Skeletal muscle satellite cell (primary cell): Measurements from ENCODE around the gene GAPT.
"Not testable (repeated sequence)": the region's sequence is repeated elsewhere in the genome, so short reads cannot be mapped to it uniquely, and the experiment has no call there.

Source experiments
- H3K27me3 ChIP-seq: 2 replicates; pipeline ENCODE4 v1.7.0; 2013; ENCODE audit warnings: low read length; ENCODE audit not compliant: control insufficient read depth, insufficient read depth
- H3K36me3 ChIP-seq: 2 replicates; pipeline ENCODE4 v1.7.0; 2013; ENCODE audit warnings: mild to moderate bottlenecking, control low read depth, low read length; ENCODE audit not compliant: insufficient read depth
- H3K4me1 ChIP-seq: 2 replicates; pipeline ENCODE4 v1.7.0; 2013; ENCODE audit warnings: low read length; ENCODE audit not compliant: control insufficient read depth, insufficient read depth
- H3K4me2 ChIP-seq: 2 replicates; pipeline ENCODE4 v1.7.0; 2013; ENCODE audit warnings: mild to moderate bottlenecking, low read length
- H3K4me3 ChIP-seq: 2 replicates; pipeline ENCODE4 v1.7.0; 2013; ENCODE audit warnings: low read length
- H3K9ac ChIP-seq: 2 replicates; pipeline ENCODE4 v1.7.0; 2013; ENCODE audit warnings: mild to moderate bottlenecking, low read depth, low read length, moderate library complexity
- H3K9me3 ChIP-seq: replicated peaks from 2 replicates; pipeline ENCODE4 v1.7.0; 2013; ENCODE audit warnings: mild to moderate bottlenecking, control low read depth, low read length

The GAPT gene

DNA sequence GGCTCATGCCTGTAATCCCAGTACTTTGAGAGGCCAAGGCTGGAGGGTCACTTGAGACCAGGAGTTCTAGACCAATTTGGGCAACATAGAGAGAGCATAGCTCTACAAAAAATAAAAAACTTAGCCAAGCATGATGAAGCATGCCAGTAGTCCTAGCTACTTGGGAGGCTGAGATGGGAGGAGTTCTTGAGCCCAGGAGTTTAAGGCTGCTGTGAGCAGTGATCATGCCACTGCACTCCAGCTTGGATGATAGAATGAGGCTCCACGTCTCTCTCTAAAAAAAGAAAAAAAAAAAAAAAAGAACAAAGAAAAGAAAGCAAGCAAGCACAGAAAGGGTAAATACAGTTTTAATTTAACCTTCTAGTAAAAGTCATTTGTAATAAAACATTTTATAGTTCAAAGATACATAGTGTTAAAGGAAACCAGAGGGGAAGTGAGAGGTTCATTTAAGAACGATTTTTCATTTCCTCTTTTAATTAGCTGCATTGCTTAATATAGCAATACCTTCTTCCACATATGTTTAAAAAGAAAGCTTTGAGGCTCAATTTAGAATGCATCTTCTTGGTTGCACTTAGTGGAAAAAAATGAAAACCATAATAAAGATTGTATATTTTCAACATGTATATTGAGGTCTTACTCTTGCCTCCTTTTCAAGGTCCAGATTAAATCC, 14.9 kb downstream of the GAPT start:
- Histone ChIP-seq H3K9me3 (no peaks in the 10 kb centered on the region), H3K27me3 (peaks cover 29% of the 10 kb centered on the region), H3K4me1 (no peaks in the 10 kb centered on the region), H3K9ac (no peak overlapping the region), H3K4me3 (no peak overlapping the region), H3K36me3 (no peaks in the 10 kb centered on the region), H3K4me2 (no peak overlapping the region)

- Histone ChIP-seq H3K4me2 (no peak overlapping the region), H3K9ac (no peak overlapping the region), H3K4me3 (no peak overlapping the region), H3K4me1 (no peaks in the 10 kb centered on the region), H3K27me3 (peaks cover 29% of the 10 kb centered on the region), H3K36me3 (no peaks in the 10 kb centered on the region), H3K9me3 (no peaks in the 10 kb centered on the region)
Measured at GRCh38 chr5:58507715-58508114, 16.5 kb downstream of the GAPT start.

- Histone ChIP-seq H3K9me3 (no peaks in the 10 kb centered on the region), H3K4me3 (no peak overlapping the region)
Measured at GRCh38 chr5:58517198-58517597, 26.0 kb downstream of the GAPT start.

DNA sequence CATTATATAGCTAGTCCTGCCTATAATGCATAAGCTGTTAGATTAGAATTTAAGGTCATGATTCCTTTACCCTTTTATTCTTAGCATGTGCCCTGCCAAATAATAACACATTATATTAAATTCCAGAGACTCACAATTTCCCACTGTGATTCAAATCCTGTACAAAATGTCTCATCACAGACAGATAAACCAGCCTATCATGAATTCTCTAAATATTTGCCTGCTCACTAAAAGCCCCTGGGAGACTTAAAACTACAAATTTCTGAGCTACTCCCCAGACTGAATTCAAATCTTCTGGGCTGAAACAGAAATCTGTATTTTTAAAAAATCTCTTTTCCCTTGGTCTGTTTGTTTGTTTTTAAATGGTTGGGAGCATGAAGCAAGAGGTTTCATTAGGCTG, 32.7 kb downstream of the GAPT start:
- Histone ChIP-seq H3K4me1 (no peaks in the 10 kb centered on the region), H3K27me3 (no peaks in the 10 kb centered on the region), H3K36me3 (no peaks in the 10 kb centered on the region), H3K9me3 (no peaks in the 10 kb centered on the region), H3K4me3 (no peak overlapping the region), H3K9ac (no peak overlapping the region), H3K4me2 (no peak overlapping the region)

More at GRCh38 chr5:58517198-58517597, 26.0 kb downstream of the GAPT start:
- no peaks in the 10 kb centered on the region for H3K4me1 ChIP-seq
- no peaks in the 10 kb centered on the region for H3K36me3 ChIP-seq
- H3K4me2 ChIP-seq = no peak overlapping the region
- H3K9ac ChIP-seq = no peak overlapping the region
- no peaks in the 10 kb centered on the region for H3K27me3 ChIP-seq

DNA sequence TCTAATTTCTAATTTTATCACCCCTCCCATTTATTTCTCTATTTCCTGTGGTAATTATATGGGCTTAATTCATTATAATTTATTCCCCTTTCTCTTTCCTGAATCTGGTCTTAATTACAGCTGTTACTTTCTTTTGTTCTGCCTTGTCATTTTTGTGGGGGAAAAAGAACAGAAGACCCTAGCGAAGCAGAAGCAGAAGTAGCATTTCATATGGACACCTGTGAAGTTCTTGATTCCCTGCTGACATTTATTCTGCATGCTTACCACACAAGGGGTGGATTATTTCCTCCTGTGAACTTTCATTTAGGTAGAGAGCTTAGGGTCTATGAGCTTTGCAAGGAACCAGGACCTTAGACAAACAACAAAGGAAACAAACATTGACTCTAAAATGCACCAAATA, 33.3 kb downstream of the GAPT start:
- no peak overlapping the region for H3K4me2 ChIP-seq
- no peaks in the 10 kb centered on the region for H3K27me3 ChIP-seq
- H3K36me3 ChIP-seq = no peaks in the 10 kb centered on the region
- H3K9ac ChIP-seq = no peak overlapping the region
- no peaks in the 10 kb centered on the region for H3K9me3 ChIP-seq
- H3K4me1 ChIP-seq = no peaks in the 10 kb centered on the region
- H3K4me3 ChIP-seq = no peak overlapping the region

GRCh38 chr5:58530942-58531490, 39.8 kb downstream of the GAPT start:
- peaks cover 5% of the 10 kb centered on the region for H3K27me3 ChIP-seq

DNA sequence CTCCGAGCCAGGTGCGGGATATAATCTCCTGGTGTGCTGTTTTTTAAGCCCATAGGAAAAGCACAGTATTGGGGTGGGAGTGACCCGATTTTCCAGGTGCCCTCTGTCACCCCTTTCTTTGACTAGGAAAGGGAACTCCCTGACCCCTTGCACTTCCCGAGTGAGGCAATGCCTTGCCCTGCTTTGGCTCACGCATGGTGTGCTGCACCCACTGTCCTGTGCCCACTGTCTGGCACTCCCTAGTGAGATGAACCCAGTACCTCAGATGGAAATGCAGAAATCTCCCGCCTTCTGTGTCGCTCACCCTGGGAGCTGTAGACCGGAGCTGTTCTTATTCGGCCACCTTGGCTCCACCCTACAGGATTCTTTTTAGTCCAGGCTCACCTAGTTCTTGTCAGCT, 50.7 kb downstream of the GAPT start:
- not testable (repeated sequence) for H3K9ac ChIP-seq, H3K9me3 ChIP-seq, H3K36me3 ChIP-seq, H3K4me2 ChIP-seq, H3K27me3 ChIP-seq, H3K4me3 ChIP-seq, H3K4me1 ChIP-seq

More at GRCh38 chr5:58530942-58531490, 39.8 kb downstream of the GAPT start:
- no peak overlapping the region for H3K4me2 ChIP-seq
- no peaks in the 10 kb centered on the region for H3K36me3 ChIP-seq
- no peaks in the 10 kb centered on the region for H3K4me1 ChIP-seq
- no peak overlapping the region for H3K9ac ChIP-seq
- no peaks in the 10 kb centered on the region for H3K9me3 ChIP-seq
- H3K4me3 ChIP-seq = no peak overlapping the region

DNA sequence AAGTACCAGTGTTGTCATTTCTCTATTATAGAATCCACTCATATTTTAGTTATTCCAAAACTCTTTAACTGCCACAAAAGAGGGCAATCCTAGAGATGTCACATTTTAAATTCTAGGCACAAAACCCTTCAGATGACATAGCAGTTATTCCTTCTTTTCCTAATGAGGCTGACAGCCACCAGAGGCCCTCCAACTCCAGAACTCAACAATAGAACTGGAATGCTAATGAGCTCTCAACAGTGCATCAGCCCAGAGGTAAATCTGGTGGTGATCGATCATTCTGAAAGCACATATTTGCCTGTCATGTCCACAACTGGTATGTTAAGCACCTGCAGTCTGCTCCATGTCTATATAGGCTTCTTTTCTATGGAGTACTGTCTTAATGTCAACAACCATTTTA, 51.5 kb downstream of the GAPT start:
- H3K27me3 ChIP-seq = peaks cover 2% of the 10 kb centered on the region
- no peaks in the 10 kb centered on the region for H3K9me3 ChIP-seq
- H3K4me1 ChIP-seq = no peaks in the 10 kb centered on the region
- no peaks in the 10 kb centered on the region for H3K36me3 ChIP-seq
- H3K4me3 ChIP-seq = no peak overlapping the region
- H3K4me2 ChIP-seq = no peak overlapping the region
- no peak overlapping the region for H3K9ac ChIP-seq

DNA sequence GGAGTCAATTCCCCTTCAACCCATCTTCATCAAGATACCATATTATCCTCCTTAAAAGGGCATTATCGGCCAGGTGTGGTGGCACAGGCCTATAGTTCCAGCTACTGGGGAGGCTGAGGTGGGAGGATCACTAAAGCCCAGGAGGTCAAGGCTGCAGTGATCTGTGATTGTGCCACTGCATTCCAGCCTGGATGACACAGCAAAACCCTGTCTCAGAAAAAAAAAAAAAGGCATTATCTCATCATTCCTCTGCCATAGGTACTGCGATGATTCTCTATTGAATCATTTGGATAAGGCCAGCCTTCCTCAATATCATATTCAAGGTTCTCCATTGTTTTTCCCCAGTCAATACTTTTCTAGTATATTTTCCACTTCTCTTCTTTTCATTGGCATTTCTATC, 52.5 kb downstream of the GAPT start:
- no peak overlapping the region for H3K4me2 ChIP-seq
- no peaks in the 10 kb centered on the region for H3K9me3 ChIP-seq
- no peak overlapping the region for H3K4me3 ChIP-seq
- H3K27me3 ChIP-seq = peaks cover 2% of the 10 kb centered on the region
- H3K36me3 ChIP-seq = no peaks in the 10 kb centered on the region
- no peak overlapping the region for H3K9ac ChIP-seq
- H3K4me1 ChIP-seq = no peaks in the 10 kb centered on the region

DNA sequence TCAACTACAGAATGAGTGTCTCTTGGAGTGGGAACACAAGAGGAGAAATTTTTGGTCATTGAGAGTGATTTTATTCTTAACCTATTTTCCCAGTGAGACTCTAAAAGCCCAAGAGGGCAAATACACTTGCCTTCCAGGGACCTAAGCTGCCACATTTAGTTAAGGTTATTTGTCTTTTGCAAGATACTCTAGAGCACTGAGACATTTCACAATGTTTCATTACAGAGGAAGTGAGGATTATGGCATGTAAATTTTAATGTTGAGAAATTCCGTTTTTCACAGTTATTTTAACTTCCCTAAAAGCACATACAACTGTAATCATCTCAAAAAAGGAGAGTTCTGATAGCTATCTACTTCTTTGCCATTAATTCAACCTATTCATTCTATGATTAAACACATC, 53.0 kb downstream of the GAPT start:
- Histone ChIP-seq H3K27me3 (peaks cover 2% of the 10 kb centered on the region), H3K4me2 (no peak overlapping the region), H3K4me1 (no peaks in the 10 kb centered on the region), H3K36me3 (no peaks in the 10 kb centered on the region), H3K4me3 (no peak overlapping the region), H3K9me3 (no peaks in the 10 kb centered on the region), H3K9ac (no peak overlapping the region)

DNA sequence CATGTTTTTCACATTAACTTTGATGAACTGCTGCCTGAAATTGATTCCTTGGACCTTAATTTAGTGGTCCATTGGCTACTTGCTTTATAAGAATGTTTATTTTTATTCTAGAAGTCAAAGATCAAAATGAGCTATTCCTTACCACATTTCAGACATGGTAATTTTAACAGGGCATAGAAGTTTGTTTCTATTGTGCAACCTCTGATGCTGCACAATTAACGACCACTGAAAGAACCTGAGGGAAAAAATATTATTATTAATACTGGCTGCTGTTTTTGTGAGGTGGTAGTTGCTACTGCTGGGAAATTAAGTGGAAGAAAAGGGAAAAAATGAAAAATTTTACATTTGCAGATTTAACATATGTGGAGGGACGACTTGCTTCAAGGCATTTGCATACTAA, 53.7 kb downstream of the GAPT start:
- no peak overlapping the region for H3K4me2 ChIP-seq
- no peak overlapping the region for H3K9ac ChIP-seq
- no peaks in the 10 kb centered on the region for H3K9me3 ChIP-seq
- peaks cover 2% of the 10 kb centered on the region for H3K27me3 ChIP-seq
- no peaks in the 10 kb centered on the region for H3K36me3 ChIP-seq
- no peak overlapping the region for H3K4me3 ChIP-seq
- H3K4me1 ChIP-seq = no peaks in the 10 kb centered on the region

DNA sequence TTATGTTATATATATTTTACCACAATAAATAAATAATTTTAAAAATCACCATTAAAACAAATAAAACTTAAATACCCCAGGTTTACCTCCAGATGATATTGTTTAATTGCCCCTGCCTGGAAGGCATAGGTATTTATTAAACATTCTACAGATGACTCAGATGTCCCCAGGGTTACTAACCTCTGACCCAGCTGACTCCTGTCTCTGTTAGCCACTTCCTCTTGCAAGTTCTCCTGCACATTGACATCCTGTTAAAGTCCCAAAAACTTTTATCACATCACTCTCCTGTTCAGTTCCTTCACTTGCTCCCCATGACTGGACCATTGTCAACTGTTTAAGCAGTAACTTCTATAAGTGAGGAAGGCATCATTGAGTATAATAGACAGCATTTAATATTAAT, 54.7 kb downstream of the GAPT start:
- Histone ChIP-seq H3K36me3 (no peaks in the 10 kb centered on the region), H3K9ac (no peak overlapping the region), H3K9me3 (no peaks in the 10 kb centered on the region), H3K4me2 (no peak overlapping the region), H3K4me1 (no peaks in the 10 kb centered on the region), H3K27me3 (peaks cover 2% of the 10 kb centered on the region), H3K4me3 (no peak overlapping the region)
